K562 (cell line): ENCODE measurements around the gene MYO3A. TPM values are rescaled to one million over a fixed set of nuclear protein-coding genes. Genes with fewer than 3 reads are reported as not detected.

Experiments used
- ATAC-seq: fragments of 200-7000 bp; cut with Tn5 transposase; 3 replicates; pipeline ENCODE4 v1.9.1; 2020; ENCODE audit warnings: moderate library complexity
- BruUV-seq: library from RNA; stranded (reverse); fragments of 400-500 nt; replicated peaks from 2 replicates; lab custom pipeline; 2021; lab: Mats Ljungman, UMichigan
- CTCF ChIA-PET: fragments of 300-600 bp; formaldehyde crosslinking; extraction: SDS; loops from one replicate; lab custom pipeline; 2021; ENCODE audit warnings: low intra/inter-chr PET ratio; lab: Yijun Ruan, JAX
- POLR2A ChIA-PET: fragments of 300-600, 350-650 bp; sonication (Branson Sonifier 250); formaldehyde crosslinking; extraction: SDS; loops from one replicate; lab custom pipeline; 2021; ENCODE audit warnings: antibody characterized with exemption, inconsistent platforms; lab: Yijun Ruan, JAX
- DNase-seq, 4 experiments: peaks; one replicate each; pipeline versions ENCODE4 v3.0.0 to v3.0.0-alpha.2; 2011 to 2018; ENCODE audit warnings: low spot score in 3 of 4, mixed read lengths in 3 of 4; ENCODE audit errors: extremely low read depth in 1 of 4
- FAIRE-seq: peaks from 2 replicates; lab custom pipeline; 2011; peaks lifted over from hg19 to GRCh38; lab: Jason Lieb, UNC
- H2AFZ ChIP-seq: 2 replicates; pipeline ENCODE4 v1.6.0; 2011; ENCODE audit warnings: low read depth, low read length, control low read depth, inconsistent platforms
- H3K27ac ChIP-seq: fragments of 200-600 bp; 3 replicates; pipeline ENCODE4 v1.8.0; 2011; ENCODE audit warnings: low read depth, mild to moderate bottlenecking, control low read depth, inconsistent platforms, low read length, moderate library complexity, mixed read lengths; ENCODE audit errors: extremely low read depth
- H3K27me3 ChIP-seq, 2 experiments: fragments of 300-600 bp in 1 of 2; 2 replicates in 1 of 2; 3 replicates in 1 of 2; pipeline versions ENCODE4 v1.6.0 to v1.8.0; 2011; ENCODE audit warnings: inconsistent platforms in 2 of 2, low read length in 2 of 2, mild to moderate bottlenecking in 1 of 2, mixed read lengths in 1 of 2, moderate library complexity in 1 of 2; ENCODE audit not compliant: control insufficient read depth in 2 of 2, insufficient read depth in 2 of 2
- H3K36me3 ChIP-seq: fragments of 300-600 bp; 3 replicates; pipeline ENCODE4 v1.8.0; 2011; ENCODE audit warnings: mild to moderate bottlenecking, low read length, inconsistent platforms; ENCODE audit not compliant: control insufficient read depth, insufficient read depth
- H3K4me1 ChIP-seq, 2 experiments: fragments of 200-600 bp in 1 of 2; replicated peaks in 1 of 2; 2 replicates in 1 of 2; 3 replicates in 1 of 2; pipeline versions ENCODE4 v1.5.1 to v1.8.0; 2011; ENCODE audit warnings: inconsistent platforms in 2 of 2, low read length in 2 of 2, mild to moderate bottlenecking in 1 of 2, mixed read lengths in 1 of 2, moderate library complexity in 1 of 2; ENCODE audit not compliant: control insufficient read depth in 2 of 2, insufficient read depth in 2 of 2
- H3K4me2 ChIP-seq: 2 replicates; pipeline ENCODE4 v1.6.1; 2011; ENCODE audit warnings: low read length, control low read depth, inconsistent platforms, mixed read lengths; ENCODE audit not compliant: insufficient read depth
- H3K4me3 ChIP-seq: fragments of 200-600 bp; sonication (generic), shearing (Covaris generic); 2 replicates; pipeline ENCODE4 v1.5.1; 2016; ENCODE audit warnings: control low read depth, inconsistent platforms
- H3K79me2 ChIP-seq: fragments of 200-600 bp; 3 replicates; pipeline ENCODE4 v1.8.0; 2011; ENCODE audit warnings: low read length, inconsistent platforms; ENCODE audit not compliant: control insufficient read depth, insufficient read depth
- H3K9ac ChIP-seq, 2 experiments: 2 replicates each; pipeline versions ENCODE4 v1.6.0 to v1.6.1; 2011; ENCODE audit warnings: low read depth in 2 of 2, low read length in 2 of 2, control low read depth in 1 of 2, inconsistent platforms in 1 of 2, mild to moderate bottlenecking in 1 of 2, mixed read lengths in 1 of 2; ENCODE audit not compliant: insufficient read depth in 1 of 2
- H3K9me1 ChIP-seq: one replicate; pipeline ENCODE4 v1.6.0; 2011; ENCODE audit warnings: inconsistent platforms, mild to moderate bottlenecking, low read length, moderate library complexity; ENCODE audit not compliant: control insufficient read depth, insufficient read depth
- H3K9me3 ChIP-seq: replicated peaks from 2 replicates; pipeline ENCODE4 v1.5.1; 2011; ENCODE audit warnings: low read depth, low read length, inconsistent platforms; ENCODE audit not compliant: control insufficient read depth, insufficient read depth
- H4K20me1 ChIP-seq: replicated peaks from 2 replicates; pipeline ENCODE4 v1.6.1; 2011; ENCODE audit warnings: low read length, inconsistent platforms, mixed read lengths; ENCODE audit not compliant: control insufficient read depth, insufficient read depth
- GATAD2B ChIP-seq: fragments of 450-650 bp; IDR thresholded peaks from 2 replicates; pipeline ENCODE4 v1.6.1; 2017; ENCODE audit warnings: mild to moderate bottlenecking, borderline replicate concordance
- MED1 ChIP-seq: sonication (generic); formaldehyde crosslinking; IDR thresholded peaks from 2 replicates; pipeline ENCODE4 v1.8.1; 2023; ENCODE audit warnings: missing genetic modification reagents, borderline replicate concordance
- SRSF3 ChIP-seq: fragments of 200-400 bp; formaldehyde crosslinking; IDR thresholded peaks from 2 replicates; pipeline ENCODE4 v1.6.1; 2016; ENCODE audit warnings: mild to moderate bottlenecking, low read length, moderate library complexity; ENCODE audit not compliant: insufficient read depth
- U2AF2 ChIP-seq: fragments of 200-400 bp; formaldehyde crosslinking; optimal IDR thresholded peaks from 2 replicates; pipeline ENCODE3; 2017; ENCODE audit warnings: low read depth, mild to moderate bottlenecking, low read length
- ZNF217 ChIP-seq: sonication (generic); formaldehyde crosslinking; IDR thresholded peaks from 2 replicates; pipeline ENCODE4 v1.8.0; 2022; ENCODE audit warnings: mild to moderate bottlenecking, missing genetic modification reagents
- ZNF695 ChIP-seq: fragments of 450-650 bp; formaldehyde crosslinking; IDR thresholded peaks from 2 replicates; pipeline ENCODE4 v1.4.0; 2020; ENCODE audit warnings: mild to moderate bottlenecking, moderate library complexity
- in situ Hi-C: fragments of 300-500 bp; cut with MboI; formaldehyde crosslinking; loops from 4 replicates; pipeline ENCODE4 v1.15.0; 2018; ENCODE audit warnings: inconsistent platforms, mixed read lengths
- intact Hi-C: fragments of 100-400 bp; cut with micrococcal nuclease; formaldehyde crosslinking; loops from 2 replicates; pipeline ENCODE4 v1.14.2; 2022
- polyA plus RNA-seq, 8 experiments: library from polyadenylated mRNA; depleted of rRNA in 4 of 8; stranded (reverse) in 5 of 8; unstranded in 3 of 8; fragments of >200 nt; fragmentation: Nextera tagmentation in 2 of 8; fragmentation: Illumina TruSeq in 1 of 8; extraction: Ambion mirVana in 2 of 8; extraction: Trizol in 1 of 8; gene quantifications; 2 replicates each; pipeline versions ENCODE4 v1.2.1 to v1.2.3, GENCODE V29; 2011 to 2014; ENCODE audit warnings: inconsistent platforms in 1 of 8, missing spikeins in 1 of 8
- total RNA-seq, 7 experiments: library from RNA; depleted of rRNA in 6 of 7; stranded (reverse); fragments of >200 nt in 6 of 7; fragmentation: Illumina TruSeq in 2 of 7; extraction: Trizol in 2 of 7; gene quantifications; 2 replicates each; pipeline versions ENCODE4 v1.2.1 to v1.2.3, GENCODE V29; 2011 to 2021; ENCODE audit warnings: low replicate concordance in 1 of 7
- TF ChIP-seq, protein P1 (sequence below): fragments of 450-650 bp; formaldehyde crosslinking; IDR thresholded peaks from 2 replicates; pipeline ENCODE4 v1.4.0; 2020; ENCODE audit warnings: mild to moderate bottlenecking, mixed read lengths
- TF ChIP-seq, protein P2 (sequence below): fragments of 450-650 bp; formaldehyde crosslinking; IDR thresholded peaks from 2 replicates; pipeline ENCODE4 v1.4.0; 2022; ENCODE audit warnings: missing genetic modification characterization

Gene MYO3A
- total and polyA plus RNA-seq, 9 of the 15 experiments (the other 6 are each of a cell fraction or from before 2014, with no cell fraction given), result not detected

DNA sequence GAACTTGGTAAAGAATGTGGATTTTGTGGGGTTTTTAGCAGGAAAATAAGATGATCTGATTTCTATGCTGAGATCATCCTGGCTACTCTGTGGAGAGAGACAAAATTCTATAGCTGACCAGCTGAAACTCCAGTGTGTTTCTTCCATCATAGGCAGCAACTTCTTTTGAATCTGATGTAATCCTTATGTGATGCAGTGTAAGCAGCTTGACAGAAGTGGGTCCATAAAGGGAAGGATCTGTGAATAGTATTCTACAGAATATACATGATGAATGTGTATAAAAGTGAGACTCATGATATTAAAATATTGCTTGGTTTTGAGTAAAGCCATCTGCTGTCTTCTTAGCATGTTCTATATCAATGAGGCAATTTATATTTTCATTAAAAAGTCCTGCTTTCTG, 4.4 kb downstream of the MYO3A start:
- Histone ChIP-seq H3K4me1 (peaks cover 0 to 13% of the 10 kb centered on the region in 2 experiments; a peak in 2 of 5 replicates), H3K36me3 (no peaks in the 10 kb centered on the region), H3K79me2 (no peaks in the 10 kb centered on the region), H3K4me2 (no peak overlapping the region), H3K9ac (no peak overlapping the region), H3K9me3 (no peaks in the 10 kb centered on the region), H3K9me1 (no peaks in the 10 kb centered on the region), H3K27me3 (peaks cover 0 to 10% of the 10 kb centered on the region in 2 experiments; a peak in 2 of 5 replicates), H3K27ac (no peak overlapping the region), H3K4me3 (no peak overlapping the region), H4K20me1 (no peaks in the 10 kb centered on the region), H2AFZ (no peak overlapping the region)
- ATAC-seq (no peak; the same call in 2 of the 3 replicates), FAIRE-seq (no peak), DNase-seq (no peak)
- in situ Hi-C loops (no loop called here), intact Hi-C loops (no loop called here)
- ChIA-PET CTCF (no interaction called here), POLR2A (no interaction called here)
- TF ChIP-seq U2AF2 (no peak), ZNF695 (CRISPR knock-in tag) (no peak), SRSF3 (no peak), GATAD2B (no peak), ZNF217 (no peak), MED1 (CRISPR knock-in tag) (no peak)
- TF ChIP-seq, protein P1, sequence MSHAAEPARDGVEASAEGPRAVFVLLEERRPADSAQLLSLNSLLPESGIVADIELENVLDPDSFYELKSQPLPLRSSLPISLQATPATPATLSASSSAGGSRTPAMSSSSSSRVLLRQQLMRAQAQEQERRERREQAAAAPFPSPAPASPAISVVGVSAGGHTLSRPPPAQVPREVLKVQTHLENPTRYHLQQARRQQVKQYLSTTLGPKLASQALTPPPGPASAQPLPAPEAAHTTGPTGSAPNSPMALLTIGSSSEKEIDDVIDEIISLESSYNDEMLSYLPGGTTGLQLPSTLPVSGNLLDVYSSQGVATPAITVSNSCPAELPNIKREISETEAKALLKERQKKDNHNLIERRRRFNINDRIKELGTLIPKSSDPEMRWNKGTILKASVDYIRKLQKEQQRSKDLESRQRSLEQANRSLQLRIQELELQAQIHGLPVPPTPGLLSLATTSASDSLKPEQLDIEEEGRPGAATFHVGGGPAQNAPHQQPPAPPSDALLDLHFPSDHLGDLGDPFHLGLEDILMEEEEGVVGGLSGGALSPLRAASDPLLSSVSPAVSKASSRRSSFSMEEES (CRISPR knock-in tag), result no peak
- TF ChIP-seq, protein P2, sequence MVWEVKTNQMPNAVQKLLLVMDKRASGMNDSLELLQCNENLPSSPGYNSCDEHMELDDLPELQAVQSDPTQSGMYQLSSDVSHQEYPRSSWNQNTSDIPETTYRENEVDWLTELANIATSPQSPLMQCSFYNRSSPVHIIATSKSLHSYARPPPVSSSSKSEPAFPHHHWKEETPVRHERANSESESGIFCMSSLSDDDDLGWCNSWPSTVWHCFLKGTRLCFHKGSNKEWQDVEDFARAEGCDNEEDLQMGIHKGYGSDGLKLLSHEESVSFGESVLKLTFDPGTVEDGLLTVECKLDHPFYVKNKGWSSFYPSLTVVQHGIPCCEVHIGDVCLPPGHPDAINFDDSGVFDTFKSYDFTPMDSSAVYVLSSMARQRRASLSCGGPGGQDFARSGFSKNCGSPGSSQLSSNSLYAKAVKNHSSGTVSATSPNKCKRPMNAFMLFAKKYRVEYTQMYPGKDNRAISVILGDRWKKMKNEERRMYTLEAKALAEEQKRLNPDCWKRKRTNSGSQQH (CRISPR knock-in tag), result no peak
- no TSS peak for BruUV-seq
